Transverse colon (tissue), 4 donors: ENCODE results near the gene HLA-A. TPM values are rescaled to one million over a fixed set of nuclear protein-coding genes. Genes with fewer than 3 reads are reported as not detected.

ENCODE experiments used
- DNase-seq: peaks from one replicate; pipeline ENCODE4 v3.0.0-alpha.2; 2019
- H3K27ac ChIP-seq, 4 donors: fragments of 200-600 bp; sonication (generic); 2 replicates each; pipeline ENCODE4 v1.5.1; 2016 to 2018; ENCODE audit warnings: inconsistent platforms in 4 of 4
- H3K27me3 ChIP-seq: fragments of 200-600 bp; sonication (generic); 2 replicates; pipeline ENCODE4 v1.5.1; 2017; ENCODE audit warnings: inconsistent platforms
- H3K36me3 ChIP-seq, 4 donors: fragments of 200-600 bp; sonication (generic); 2 replicates each; pipeline ENCODE4 v1.5.1; 2017 to 2019; ENCODE audit warnings: inconsistent platforms in 4 of 4
- H3K4me1 ChIP-seq, 4 donors: fragments of 200-600 bp; sonication (generic); 2 replicates each; pipeline ENCODE4 v1.5.1; 2017 to 2020; ENCODE audit warnings: inconsistent platforms in 4 of 4
- H3K4me3 ChIP-seq, 4 donors: fragments of 200-600 bp; sonication (generic); 1 replicate in 1 of 4; 2 replicates in 3 of 4; pipeline versions ENCODE4 v1.5.1 to v1.6.1; 2017 to 2019; ENCODE audit warnings: inconsistent platforms in 4 of 4
- H3K9me3 ChIP-seq, 2 donors: fragments of 200-600 bp; sonication (generic); 2 replicates each; pipeline ENCODE4 v1.5.1; 2017 to 2019; ENCODE audit warnings: inconsistent platforms in 2 of 2
- EP300 ChIP-seq: sonication (generic); formaldehyde crosslinking; IDR thresholded peaks from one replicate; pipeline ENCODE4 v1.6.1; 2017; ENCODE audit warnings: antibody characterized with exemption, low read depth
- POLR2A ChIP-seq: fragments of 450-650 bp; IDR thresholded peaks from one replicate; pipeline ENCODE4 v1.6.1; 2016; ENCODE audit warnings: antibody characterized with exemption, mild to moderate bottlenecking, moderate library complexity
- POLR2AphosphoS5 ChIP-seq, 3 donors: sonication (generic); formaldehyde crosslinking; IDR thresholded peaks; one replicate each; pipeline ENCODE4 v1.6.1; 2016; ENCODE audit warnings: antibody characterized with exemption in 3 of 3
- WGBS, 2 donors: methylation state at CpG; one replicate each; pipeline ENCODE4 v1.1.5; 2018; ENCODE audit warnings: low coverage in 1 of 2; 5-methylcytosine and 5-hydroxymethylcytosine counted together
- in situ Hi-C, 4 donors: fragments of 200-750 bp; cut with MboI; loops; one replicate each; pipeline versions ENCODE4 v1.15.0 to v1.15.1; 2017; ENCODE audit warnings: low sequenced_read_pairs in 3 of 4, low pct_ligation_motif_present in 1 of 4, low pct_unique_long_range_greater_than_20kb in 1 of 4
- intact Hi-C: fragments of 100-400 bp; cut with DNase I; formaldehyde crosslinking; loops from one replicate; pipeline ENCODE4 v1.15.1; 2023; ENCODE audit warnings: low total_unique reads
- total RNA-seq, 4 donors: library from RNA; depleted of rRNA; stranded (reverse); fragments of >200 nt; gene quantifications; one replicate each; pipeline ENCODE4 v1.1.0, GENCODE V29; 2016
- TF ChIP-seq, protein P1 (sequence below), 5 experiments: fragments of 200-600 bp in 3 of 5; fragments of 450-650 bp in 2 of 5; sonication (generic) in 3 of 5; IDR thresholded peaks; 1 replicate in 2 of 5; 2 replicates in 3 of 5; pipeline ENCODE4 v1.5.1; 2016 to 2017; ENCODE audit warnings: antibody characterized with exemption in 5 of 5, inconsistent platforms in 3 of 5, mild to moderate bottlenecking in 2 of 5, moderate library complexity in 1 of 5

The HLA-A gene
- total RNA-seq, 4 donors from 2014 or later, result 733 to 1,932 (median 1,470) TPM

- intact Hi-C loops, result no loop called here
- no peak for TF ChIP-seq POLR2AphosphoS5 (IDR thresholded peaks at IDR 0.05)
- no peak for TF ChIP-seq EP300
- TF ChIP-seq, protein P1, sequence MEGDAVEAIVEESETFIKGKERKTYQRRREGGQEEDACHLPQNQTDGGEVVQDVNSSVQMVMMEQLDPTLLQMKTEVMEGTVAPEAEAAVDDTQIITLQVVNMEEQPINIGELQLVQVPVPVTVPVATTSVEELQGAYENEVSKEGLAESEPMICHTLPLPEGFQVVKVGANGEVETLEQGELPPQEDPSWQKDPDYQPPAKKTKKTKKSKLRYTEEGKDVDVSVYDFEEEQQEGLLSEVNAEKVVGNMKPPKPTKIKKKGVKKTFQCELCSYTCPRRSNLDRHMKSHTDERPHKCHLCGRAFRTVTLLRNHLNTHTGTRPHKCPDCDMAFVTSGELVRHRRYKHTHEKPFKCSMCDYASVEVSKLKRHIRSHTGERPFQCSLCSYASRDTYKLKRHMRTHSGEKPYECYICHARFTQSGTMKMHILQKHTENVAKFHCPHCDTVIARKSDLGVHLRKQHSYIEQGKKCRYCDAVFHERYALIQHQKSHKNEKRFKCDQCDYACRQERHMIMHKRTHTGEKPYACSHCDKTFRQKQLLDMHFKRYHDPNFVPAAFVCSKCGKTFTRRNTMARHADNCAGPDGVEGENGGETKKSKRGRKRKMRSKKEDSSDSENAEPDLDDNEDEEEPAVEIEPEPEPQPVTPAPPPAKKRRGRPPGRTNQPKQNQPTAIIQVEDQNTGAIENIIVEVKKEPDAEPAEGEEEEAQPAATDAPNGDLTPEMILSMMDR (IDR thresholded peaks at IDR 0.05), result no peak
- no peak for TF ChIP-seq POLR2A
- H3K27ac ChIP-seq, result no peak overlapping the region
- no peaks in the 10 kb centered on the region for H3K36me3 ChIP-seq
- no peak for DNase-seq
- H3K9me3 ChIP-seq, result no peaks in the 10 kb centered on the region
- 89% methylated on average over 10 of the region's 14 CpGs; no CpG with 5 or more reads in 1 of the 2 donors for WGBS, 2 donors
- no peak overlapping the region for H3K4me3 ChIP-seq
- no peaks in the 10 kb centered on the region for H3K27me3 ChIP-seq
- no peaks in the 10 kb centered on the region for H3K4me1 ChIP-seq
- in situ Hi-C loops, result no loop called here
Measured at GRCh38 chr6:29933955-29934354, 8.4 kb upstream of the HLA-A start.

GRCh38 chr6:29935273-29935955 is 6.9 kb upstream of the HLA-A start:
- Histone ChIP-seq H3K9me3 (no peaks in the 10 kb centered on the region), H3K27me3 (no peaks in the 10 kb centered on the region), H3K27ac (no peak overlapping the region), H3K4me1 (no peaks in the 10 kb centered on the region), H3K4me3 (no peak overlapping the region), H3K36me3 (no peaks in the 10 kb centered on the region)
- intact Hi-C loops, result no loop called here
- no peak for TF ChIP-seq POLR2A
- no peak for TF ChIP-seq POLR2AphosphoS5 (IDR thresholded peaks at IDR 0.05)
- no peak for TF ChIP-seq EP300
- TF ChIP-seq, protein P1 (IDR thresholded peaks at IDR 0.05), result no peak
- in situ Hi-C loops, result no loop called here
- no peak for DNase-seq
- 76% methylated on average over 1 of the region's 1 CpG; no CpG with 5 or more reads in 1 of the 2 donors for WGBS, 2 donors

DNA sequence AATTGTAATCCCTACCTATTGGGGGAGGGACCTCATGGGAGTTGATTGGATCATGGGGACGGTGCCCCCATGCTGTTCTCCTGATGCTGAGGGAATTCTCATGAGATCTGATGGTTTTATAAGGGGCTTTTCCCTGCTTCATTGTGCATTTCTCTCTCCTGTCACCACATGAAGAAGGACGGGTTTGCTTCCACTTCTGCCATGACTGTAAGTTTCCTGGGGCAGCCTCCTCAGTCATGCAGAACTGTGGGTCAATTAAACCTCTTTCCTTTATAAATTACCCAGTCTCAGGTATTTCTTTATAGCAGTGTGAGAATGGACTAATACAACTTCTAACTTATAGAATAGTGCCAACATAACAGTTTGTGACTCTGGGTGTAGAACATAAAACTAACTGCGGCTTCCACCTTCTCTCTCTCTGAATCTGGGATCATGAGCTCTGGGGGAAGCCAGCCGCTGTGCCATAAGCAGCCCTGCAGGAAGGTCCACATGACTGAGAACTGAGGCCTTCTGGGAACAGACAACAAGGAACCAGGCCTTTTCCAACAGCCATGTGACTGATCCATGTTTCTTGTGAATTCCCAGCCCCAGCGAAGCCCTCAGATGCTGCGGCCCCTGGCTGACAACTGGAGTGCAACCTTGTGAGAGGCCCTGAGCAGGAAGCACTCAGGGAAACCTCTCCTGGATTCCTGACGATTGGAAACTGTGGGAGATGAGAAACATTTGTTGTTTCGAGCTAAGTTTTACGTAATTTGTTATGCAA is 3.4 kb upstream of the HLA-A start:
- TF ChIP-seq EP300 (no peak), POLR2A (no peak), POLR2AphosphoS5 (IDR thresholded peaks at IDR 0.05) (no peak)
- TF ChIP-seq, protein P1 (IDR thresholded peaks at IDR 0.05), result no peak
- Histone ChIP-seq H3K36me3 (no peaks in the 10 kb centered on the region), H3K4me3 (no peak overlapping the region), H3K9me3 (no peaks in the 10 kb centered on the region), H3K4me1 (peaks cover 0 to 6% (median 3%) of the 10 kb centered on the region in 4 donors), H3K27ac (no peak overlapping the region), H3K27me3 (no peaks in the 10 kb centered on the region)
- in situ Hi-C loops (no loop called here), intact Hi-C loops (no loop called here)
- DNase-seq, result no peak
- 65 to 98% methylated on average over 6 to 9 of the region's 9 CpGs for WGBS, 2 donors

- Histone ChIP-seq H3K9me3 (no peaks in the 10 kb centered on the region), H3K4me3 (no peak overlapping the region), H3K4me1 (peaks cover 0 to 20% (median 5%) of the 10 kb centered on the region in 4 donors), H3K27me3 (no peaks in the 10 kb centered on the region), H3K27ac (peak overlapping the region in 3 of 4 donors; percentile 13 to 95 (median 92)), H3K36me3 (no peaks in the 10 kb centered on the region)
- WGBS, 2 donors, result 44 to 68% methylated on average over 4 of the region's 4 CpGs
- intact Hi-C loops (loop anchor here (2.0 kb wide), 1 partner anchor 28 kb away; no protein-coding TSS in a partner anchor), in situ Hi-C loops (no loop called here)
- no peak for TF ChIP-seq EP300
- TF ChIP-seq POLR2A, result no peak
- TF ChIP-seq, protein P1 (IDR thresholded peaks at IDR 0.05), result no peak
- TF ChIP-seq POLR2AphosphoS5 (IDR thresholded peaks at IDR 0.05), result no peak
- no peak for DNase-seq
Measured at GRCh38 chr6:29941016-29941415, 1.3 kb upstream of the HLA-A start.
